Upper lobe of right lung (tissue), 1 donor: ENCODE data around the gene CYLD. TPM values are rescaled to one million over a fixed set of nuclear protein-coding genes. Genes with fewer than 3 reads are reported as not detected.

ENCODE experiments used
- ATAC-seq: fragments of 200-7000 bp; cut with Tn5 transposase; one replicate; pipeline ENCODE4 v1.9.1; 2020; ENCODE audit warnings: mild to moderate bottlenecking, moderate library complexity
- DNase-seq: peaks from one replicate; pipeline ENCODE4 v3.0.0-alpha.2; 2020
- H3K27ac ChIP-seq: fragments of 200-600 bp; one replicate; pipeline ENCODE4 v1.8.0; 2022
- H3K27me3 ChIP-seq: fragments of 200-600 bp; one replicate; pipeline ENCODE4 v1.8.0; 2022; ENCODE audit warnings: mild to moderate bottlenecking
- H3K36me3 ChIP-seq: fragments of 200-600 bp; one replicate; pipeline ENCODE4 v1.8.0; 2022
- H3K4me1 ChIP-seq: fragments of 200-600 bp; one replicate; pipeline ENCODE4 v1.8.0; 2022
- H3K4me3 ChIP-seq: fragments of 200-600 bp; one replicate; pipeline ENCODE4 v1.8.0; 2022; ENCODE audit warnings: mild to moderate bottlenecking
- H3K9me3 ChIP-seq: fragments of 200-600 bp; one replicate; pipeline ENCODE4 v1.8.0; 2022
- CTCF ChIP-seq: fragments of 200-600 bp; IDR thresholded peaks from one replicate; pipeline ENCODE4 v1.8.0; 2022; ENCODE audit warnings: antibody characterized with exemption
- intact Hi-C: fragments of 100-400 bp; cut with DNase I; formaldehyde crosslinking; loops from one replicate; pipeline ENCODE4 v1.11.0; 2022
- total RNA-seq: library from RNA; stranded (reverse); fragmentation: NEBNext Ultra II Directional; extraction: Animal tissue kit (Norgen Biotek cat#: 25700); gene quantifications from one replicate; pipeline ENCODE4 v1.2.1, GENCODE V29; 2021
- donor health status: DM: no; HTN: yes; CAD: no; lungs with severe emphysema.

The CYLD gene
- total RNA-seq, 1 donor from 2014 or later = 48.3 TPM

- H3K4me1 ChIP-seq = peaks cover 17% of the 10 kb centered on the region
- ATAC-seq = no peak
- H3K9me3 ChIP-seq = no peaks in the 10 kb centered on the region
- H3K4me3 ChIP-seq = peak overlapping the region; percentile 85
- no peak overlapping the region for H3K27ac ChIP-seq
- H3K36me3 ChIP-seq = peaks cover 5% of the 10 kb centered on the region
- H3K27me3 ChIP-seq = no peaks in the 10 kb centered on the region
- TF ChIP-seq CTCF = no peak
- no peak for DNase-seq
- intact Hi-C loops = no loop called here
Measured at GRCh38 chr16:50743581-50744225, 1.8 kb downstream of the CYLD start.

DNA sequence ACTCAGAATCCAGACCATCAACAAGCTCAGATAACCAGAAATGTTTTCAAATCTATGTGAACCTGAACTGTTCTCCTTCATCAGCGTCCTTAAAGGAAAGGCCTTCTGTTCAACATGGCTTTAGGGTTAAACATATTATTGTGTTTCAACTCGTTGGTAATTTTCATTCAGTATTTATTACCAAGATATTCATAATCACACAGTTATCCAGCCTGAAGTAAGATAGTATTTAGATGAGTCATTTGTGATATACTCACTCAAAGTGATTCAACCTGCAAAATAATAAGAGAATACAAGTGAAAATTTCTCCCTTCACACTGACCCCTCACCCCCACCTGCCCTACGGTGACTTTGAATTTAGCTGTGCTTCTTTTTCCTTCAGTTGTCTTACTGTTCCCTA, 3.0 kb downstream of the CYLD start:
- DNase-seq (no peak), ATAC-seq (no peak)
- H3K27me3 ChIP-seq = no peaks in the 10 kb centered on the region
- peaks cover 8% of the 10 kb centered on the region for H3K36me3 ChIP-seq
- no peak overlapping the region for H3K27ac ChIP-seq
- no peaks in the 10 kb centered on the region for H3K9me3 ChIP-seq
- H3K4me3 ChIP-seq = no peak overlapping the region
- intact Hi-C loops = no loop called here
- no peak for TF ChIP-seq CTCF
- peaks cover 17% of the 10 kb centered on the region for H3K4me1 ChIP-seq

DNA sequence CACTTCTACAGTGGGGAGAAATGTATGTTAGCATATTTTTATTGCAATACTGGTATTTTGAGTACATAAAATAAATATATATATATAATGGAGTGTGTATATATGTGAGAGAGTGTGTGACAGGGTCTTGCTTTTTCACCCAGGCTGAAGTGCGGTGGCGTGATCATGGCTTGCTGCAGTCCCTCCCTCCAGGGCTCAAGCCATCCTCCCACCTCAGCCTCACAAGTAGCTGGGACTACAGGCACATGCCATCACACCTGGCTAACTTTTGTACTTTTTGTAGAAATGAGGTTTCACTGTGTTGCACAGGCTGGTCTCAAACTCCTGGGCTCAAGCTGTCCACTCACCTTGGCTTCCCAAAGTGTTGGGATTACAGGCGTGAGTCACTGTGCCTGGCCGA, 4.1 kb downstream of the CYLD start:
- Histone ChIP-seq H3K4me3 (no peak overlapping the region), H3K27me3 (no peaks in the 10 kb centered on the region), H3K4me1 (peaks cover 17% of the 10 kb centered on the region), H3K27ac (no peak overlapping the region), H3K9me3 (no peaks in the 10 kb centered on the region), H3K36me3 (peaks cover 15% of the 10 kb centered on the region)
- DNase-seq (no peak), ATAC-seq (no peak)
- TF ChIP-seq CTCF = no peak
- intact Hi-C loops = no loop called here

DNA sequence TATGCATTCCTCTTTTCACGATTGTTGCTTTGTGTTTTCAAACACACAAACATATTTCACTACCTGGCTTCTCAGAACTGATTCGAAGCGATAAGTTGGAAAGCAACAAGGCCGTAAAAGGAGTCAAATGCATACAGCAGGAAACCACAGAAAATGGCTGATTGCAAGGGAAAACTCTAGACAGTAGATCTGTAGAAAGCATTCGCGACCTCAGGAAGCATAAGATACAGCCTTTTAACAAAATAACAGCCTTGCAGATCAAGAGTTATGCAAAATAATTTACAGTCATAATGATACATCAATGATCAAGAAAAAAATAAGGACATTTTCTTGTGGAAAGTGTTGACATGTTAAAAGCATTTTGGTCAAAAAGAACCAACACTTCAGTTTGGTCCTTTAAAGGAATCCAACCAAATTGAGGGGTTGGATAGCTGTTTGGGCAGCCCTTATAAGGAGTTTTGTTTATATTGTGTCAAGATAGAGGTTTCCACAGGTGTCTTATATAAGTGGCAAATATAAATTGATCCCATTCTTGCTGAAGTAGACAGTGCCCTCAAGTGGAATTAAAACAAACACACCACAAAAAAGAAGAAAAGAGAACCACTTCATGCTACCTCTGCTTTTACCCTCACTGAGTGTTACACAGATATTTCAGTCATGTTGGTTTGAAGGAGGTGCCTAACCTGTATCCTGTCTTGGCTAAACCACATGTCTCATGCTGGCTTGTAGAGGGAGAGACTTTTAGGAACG, 5.5 kb downstream of the CYLD start:
- Histone ChIP-seq H3K27me3 (no peaks in the 10 kb centered on the region), H3K9me3 (no peaks in the 10 kb centered on the region), H3K36me3 (peaks cover 26% of the 10 kb centered on the region), H3K4me1 (peaks cover 13% of the 10 kb centered on the region), H3K4me3 (no peak overlapping the region), H3K27ac (no peak overlapping the region)
- ATAC-seq (peak; percentile 78), DNase-seq (no peak)
- TF ChIP-seq CTCF = peak; percentile 39
- intact Hi-C loops = no loop called here

DNA sequence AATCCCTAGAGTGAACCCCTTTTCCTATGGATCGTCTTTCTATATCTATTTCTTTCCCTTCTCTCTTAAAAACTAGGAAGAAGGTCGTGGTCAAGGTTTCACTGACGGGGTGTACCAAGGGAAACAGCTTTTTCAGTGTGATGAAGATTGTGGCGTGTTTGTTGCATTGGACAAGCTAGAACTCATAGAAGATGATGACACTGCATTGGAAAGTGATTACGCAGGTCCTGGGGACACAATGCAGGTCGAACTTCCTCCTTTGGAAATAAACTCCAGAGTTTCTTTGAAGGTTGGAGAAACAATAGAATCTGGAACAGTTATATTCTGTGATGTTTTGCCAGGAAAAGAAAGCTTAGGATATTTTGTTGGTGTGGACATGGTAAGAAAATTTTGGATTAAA, 9.6 kb downstream of the CYLD start:
- Histone ChIP-seq H3K27me3 (no peaks in the 10 kb centered on the region), H3K27ac (no peak overlapping the region), H3K36me3 (peaks cover 59% of the 10 kb centered on the region), H3K4me1 (no peaks in the 10 kb centered on the region), H3K4me3 (no peak overlapping the region), H3K9me3 (no peaks in the 10 kb centered on the region)
- ATAC-seq = no peak
- TF ChIP-seq CTCF = no peak
- no peak for DNase-seq
- intact Hi-C loops = no loop called here
